Measurements from ENCODE around the gene CERS2.

DNA sequence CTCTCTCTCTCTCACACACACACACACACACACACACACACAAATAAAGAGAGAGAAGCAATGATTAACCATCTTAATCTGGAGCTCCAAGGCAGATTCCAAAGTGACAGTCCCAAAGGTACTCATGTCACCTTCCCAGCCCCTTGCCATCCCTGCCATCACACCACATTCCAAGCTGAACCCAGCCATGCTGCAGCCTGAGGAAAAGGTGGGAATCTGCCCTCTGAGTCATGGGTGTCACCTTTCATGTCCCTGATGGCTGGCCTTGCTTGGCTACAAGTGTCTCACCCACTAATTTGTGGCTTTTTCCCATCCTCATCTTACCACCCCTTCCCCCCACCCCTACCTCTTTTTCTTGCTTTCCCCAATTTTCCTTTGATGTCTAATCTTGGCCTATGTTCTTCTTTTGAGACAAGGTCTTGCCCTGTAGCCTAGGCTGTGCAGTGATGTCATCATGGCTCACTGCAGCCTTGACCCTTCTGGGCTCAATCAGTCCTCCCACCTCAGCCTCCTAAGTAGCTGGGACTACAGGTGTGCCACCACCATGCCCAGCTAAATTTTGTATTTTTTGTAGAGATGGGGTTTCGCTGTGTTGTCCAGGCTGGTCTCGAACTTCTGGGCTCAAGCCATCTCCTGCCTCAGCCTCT is 10.7 kb upstream of the CERS2 start:
- TF ChIP-seq, protein P1, sequence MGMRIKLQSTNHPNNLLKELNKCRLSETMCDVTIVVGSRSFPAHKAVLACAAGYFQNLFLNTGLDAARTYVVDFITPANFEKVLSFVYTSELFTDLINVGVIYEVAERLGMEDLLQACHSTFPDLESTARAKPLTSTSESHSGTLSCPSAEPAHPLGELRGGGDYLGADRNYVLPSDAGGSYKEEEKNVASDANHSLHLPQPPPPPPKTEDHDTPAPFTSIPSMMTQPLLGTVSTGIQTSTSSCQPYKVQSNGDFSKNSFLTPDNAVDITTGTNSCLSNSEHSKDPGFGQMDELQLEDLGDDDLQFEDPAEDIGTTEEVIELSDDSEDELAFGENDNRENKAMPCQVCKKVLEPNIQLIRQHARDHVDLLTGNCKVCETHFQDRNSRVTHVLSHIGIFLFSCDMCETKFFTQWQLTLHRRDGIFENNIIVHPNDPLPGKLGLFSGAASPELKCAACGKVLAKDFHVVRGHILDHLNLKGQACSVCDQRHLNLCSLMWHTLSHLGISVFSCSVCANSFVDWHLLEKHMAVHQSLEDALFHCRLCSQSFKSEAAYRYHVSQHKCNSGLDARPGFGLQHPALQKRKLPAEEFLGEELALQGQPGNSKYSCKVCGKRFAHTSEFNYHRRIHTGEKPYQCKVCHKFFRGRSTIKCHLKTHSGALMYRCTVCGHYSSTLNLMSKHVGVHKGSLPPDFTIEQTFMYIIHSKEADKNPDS (CRISPR knock-in tag; IDR thresholded peaks at IDR 0.05), result no peak
- TF ChIP-seq SMC3 (IDR thresholded peaks at IDR 0.05; ENCODE audit: low read length) (no peak), NFATC3 (CRISPR knock-in tag; IDR thresholded peaks at IDR 0.05) (no peak)
- TF ChIP-seq, protein P2, sequence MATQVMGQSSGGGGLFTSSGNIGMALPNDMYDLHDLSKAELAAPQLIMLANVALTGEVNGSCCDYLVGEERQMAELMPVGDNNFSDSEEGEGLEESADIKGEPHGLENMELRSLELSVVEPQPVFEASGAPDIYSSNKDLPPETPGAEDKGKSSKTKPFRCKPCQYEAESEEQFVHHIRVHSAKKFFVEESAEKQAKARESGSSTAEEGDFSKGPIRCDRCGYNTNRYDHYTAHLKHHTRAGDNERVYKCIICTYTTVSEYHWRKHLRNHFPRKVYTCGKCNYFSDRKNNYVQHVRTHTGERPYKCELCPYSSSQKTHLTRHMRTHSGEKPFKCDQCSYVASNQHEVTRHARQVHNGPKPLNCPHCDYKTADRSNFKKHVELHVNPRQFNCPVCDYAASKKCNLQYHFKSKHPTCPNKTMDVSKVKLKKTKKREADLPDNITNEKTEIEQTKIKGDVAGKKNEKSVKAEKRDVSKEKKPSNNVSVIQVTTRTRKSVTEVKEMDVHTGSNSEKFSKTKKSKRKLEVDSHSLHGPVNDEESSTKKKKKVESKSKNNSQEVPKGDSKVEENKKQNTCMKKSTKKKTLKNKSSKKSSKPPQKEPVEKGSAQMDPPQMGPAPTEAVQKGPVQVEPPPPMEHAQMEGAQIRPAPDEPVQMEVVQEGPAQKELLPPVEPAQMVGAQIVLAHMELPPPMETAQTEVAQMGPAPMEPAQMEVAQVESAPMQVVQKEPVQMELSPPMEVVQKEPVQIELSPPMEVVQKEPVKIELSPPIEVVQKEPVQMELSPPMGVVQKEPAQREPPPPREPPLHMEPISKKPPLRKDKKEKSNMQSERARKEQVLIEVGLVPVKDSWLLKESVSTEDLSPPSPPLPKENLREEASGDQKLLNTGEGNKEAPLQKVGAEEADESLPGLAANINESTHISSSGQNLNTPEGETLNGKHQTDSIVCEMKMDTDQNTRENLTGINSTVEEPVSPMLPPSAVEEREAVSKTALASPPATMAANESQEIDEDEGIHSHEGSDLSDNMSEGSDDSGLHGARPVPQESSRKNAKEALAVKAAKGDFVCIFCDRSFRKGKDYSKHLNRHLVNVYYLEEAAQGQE (IDR thresholded peaks at IDR 0.05; ENCODE audit: borderline replicate concordance in 1 of 2, low read depth in 1 of 2, low read length in 2 of 2), result no peak
- TF ChIP-seq, protein P3, sequence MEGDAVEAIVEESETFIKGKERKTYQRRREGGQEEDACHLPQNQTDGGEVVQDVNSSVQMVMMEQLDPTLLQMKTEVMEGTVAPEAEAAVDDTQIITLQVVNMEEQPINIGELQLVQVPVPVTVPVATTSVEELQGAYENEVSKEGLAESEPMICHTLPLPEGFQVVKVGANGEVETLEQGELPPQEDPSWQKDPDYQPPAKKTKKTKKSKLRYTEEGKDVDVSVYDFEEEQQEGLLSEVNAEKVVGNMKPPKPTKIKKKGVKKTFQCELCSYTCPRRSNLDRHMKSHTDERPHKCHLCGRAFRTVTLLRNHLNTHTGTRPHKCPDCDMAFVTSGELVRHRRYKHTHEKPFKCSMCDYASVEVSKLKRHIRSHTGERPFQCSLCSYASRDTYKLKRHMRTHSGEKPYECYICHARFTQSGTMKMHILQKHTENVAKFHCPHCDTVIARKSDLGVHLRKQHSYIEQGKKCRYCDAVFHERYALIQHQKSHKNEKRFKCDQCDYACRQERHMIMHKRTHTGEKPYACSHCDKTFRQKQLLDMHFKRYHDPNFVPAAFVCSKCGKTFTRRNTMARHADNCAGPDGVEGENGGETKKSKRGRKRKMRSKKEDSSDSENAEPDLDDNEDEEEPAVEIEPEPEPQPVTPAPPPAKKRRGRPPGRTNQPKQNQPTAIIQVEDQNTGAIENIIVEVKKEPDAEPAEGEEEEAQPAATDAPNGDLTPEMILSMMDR (CRISPR knock-in tag; IDR thresholded peaks at IDR 0.05), result no peak
